GM12874 (cell line): ENCODE data around the gene TNIK.

Experiments
- TF ChIP-seq, protein P1 (sequence below): IDR thresholded peaks from 2 replicates; pipeline ENCODE4 v1.5.1; 2011; ENCODE audit warnings: low read depth, mild to moderate bottlenecking, control low read depth, low read length, moderate library complexity; ENCODE audit not compliant: insufficient read depth

TNIK gene

DNA sequence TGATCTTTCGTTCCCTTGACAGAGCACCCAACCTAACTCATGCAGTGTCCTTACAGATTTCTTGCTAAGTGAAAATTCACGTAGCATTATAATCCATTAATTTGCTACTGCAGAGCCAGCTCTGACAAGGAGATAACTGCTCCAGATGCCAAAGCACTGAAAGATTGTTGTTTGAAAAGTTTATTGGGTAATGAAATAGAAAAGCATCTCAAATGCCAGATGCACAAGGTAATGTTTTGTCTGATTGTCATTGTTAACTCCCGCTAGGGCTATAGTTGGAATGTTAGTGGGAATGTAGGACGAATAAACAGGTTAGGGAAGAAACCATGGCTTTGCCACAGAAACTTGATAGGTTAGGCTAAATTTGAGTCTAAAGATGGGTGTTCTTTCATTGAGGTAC is 413.4 kb downstream of the TNIK start:
- TF ChIP-seq, protein P1, sequence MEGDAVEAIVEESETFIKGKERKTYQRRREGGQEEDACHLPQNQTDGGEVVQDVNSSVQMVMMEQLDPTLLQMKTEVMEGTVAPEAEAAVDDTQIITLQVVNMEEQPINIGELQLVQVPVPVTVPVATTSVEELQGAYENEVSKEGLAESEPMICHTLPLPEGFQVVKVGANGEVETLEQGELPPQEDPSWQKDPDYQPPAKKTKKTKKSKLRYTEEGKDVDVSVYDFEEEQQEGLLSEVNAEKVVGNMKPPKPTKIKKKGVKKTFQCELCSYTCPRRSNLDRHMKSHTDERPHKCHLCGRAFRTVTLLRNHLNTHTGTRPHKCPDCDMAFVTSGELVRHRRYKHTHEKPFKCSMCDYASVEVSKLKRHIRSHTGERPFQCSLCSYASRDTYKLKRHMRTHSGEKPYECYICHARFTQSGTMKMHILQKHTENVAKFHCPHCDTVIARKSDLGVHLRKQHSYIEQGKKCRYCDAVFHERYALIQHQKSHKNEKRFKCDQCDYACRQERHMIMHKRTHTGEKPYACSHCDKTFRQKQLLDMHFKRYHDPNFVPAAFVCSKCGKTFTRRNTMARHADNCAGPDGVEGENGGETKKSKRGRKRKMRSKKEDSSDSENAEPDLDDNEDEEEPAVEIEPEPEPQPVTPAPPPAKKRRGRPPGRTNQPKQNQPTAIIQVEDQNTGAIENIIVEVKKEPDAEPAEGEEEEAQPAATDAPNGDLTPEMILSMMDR = no peak

DNA sequence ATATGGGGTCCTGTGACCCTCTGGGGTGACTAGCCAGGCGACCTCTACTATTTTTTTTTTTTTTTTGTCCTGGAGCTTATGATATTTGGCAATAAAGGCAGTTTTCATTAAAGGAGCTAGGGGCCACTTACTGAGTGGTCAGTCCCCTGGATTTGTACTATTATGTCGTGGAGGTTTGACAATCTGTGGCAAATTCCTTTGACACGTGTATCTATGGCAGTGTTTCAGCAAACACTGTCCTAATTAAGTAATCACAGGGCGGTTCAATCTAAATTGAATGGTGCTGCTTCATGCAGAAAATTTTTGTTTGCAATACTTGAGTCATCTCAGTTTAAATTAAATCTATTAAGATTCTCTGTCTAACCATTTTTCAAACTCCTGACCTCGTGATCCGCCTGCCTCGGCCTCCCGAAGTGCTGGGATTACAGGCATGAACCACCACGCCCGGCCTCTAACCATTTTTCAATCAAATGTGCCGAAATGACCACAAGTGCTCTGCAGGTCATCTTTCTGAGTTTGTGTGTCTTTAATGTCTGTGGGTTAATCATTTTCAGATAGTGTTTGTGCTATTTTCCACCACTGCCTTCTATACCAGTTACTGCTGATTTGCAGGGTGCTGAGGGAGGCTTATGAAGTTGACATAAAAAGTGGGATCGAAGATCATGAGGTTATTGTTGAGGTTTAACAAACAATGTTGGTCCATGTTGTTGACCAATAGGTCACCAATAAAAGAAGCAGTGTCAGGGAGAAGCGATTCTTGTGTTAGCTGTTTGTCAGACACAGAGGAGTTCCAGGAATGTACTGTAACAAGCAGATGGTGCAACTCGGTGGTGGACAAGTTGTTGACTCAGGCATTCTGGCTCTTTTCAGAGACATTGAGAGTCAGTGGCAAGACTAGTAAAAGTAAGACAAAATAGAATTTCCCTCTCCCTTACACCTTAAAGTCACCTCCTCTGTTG is 415.1 kb downstream of the TNIK start:
- TF ChIP-seq, protein P1 = no peak

DNA sequence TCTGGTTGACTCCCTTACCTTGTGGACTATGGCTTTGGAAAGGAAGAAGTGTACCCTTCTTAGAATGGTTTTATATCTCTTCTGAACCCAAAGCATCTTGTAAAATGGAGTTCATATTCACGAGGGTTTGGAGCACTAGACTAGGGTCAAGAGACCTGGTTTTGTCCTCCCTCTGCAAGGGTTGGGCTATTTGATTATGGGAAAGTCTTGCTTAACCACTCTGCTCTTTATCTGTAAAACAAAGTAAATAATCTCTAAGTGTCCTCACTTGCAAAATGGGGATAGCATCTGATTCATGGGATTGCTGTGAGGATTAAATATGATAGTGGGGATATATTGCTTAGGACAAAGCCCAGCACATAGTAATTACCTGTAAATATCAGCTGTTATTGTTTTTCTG is 415.8 kb downstream of the TNIK start:
- TF ChIP-seq, protein P1 = no peak

DNA sequence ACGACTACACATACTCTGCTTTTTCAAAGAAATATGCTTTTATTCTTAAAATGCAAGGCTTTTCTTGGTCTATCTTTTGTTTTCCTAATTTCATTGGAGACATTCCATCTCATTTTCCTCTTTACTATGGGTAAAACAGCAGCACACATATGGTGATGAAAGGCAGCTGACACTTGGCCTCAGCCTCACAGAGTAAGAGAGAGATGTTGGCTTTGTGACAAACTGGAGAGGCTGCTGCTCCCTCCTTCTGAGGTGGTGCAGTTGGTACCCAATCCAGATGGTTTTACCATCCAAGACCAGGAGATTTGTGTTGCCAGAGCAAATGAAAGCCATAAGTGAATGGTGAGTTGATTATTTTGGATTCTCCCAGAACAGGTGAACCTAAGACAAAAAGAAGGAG is 420.5 kb downstream of the TNIK start:
- TF ChIP-seq, protein P1 = no peak

DNA sequence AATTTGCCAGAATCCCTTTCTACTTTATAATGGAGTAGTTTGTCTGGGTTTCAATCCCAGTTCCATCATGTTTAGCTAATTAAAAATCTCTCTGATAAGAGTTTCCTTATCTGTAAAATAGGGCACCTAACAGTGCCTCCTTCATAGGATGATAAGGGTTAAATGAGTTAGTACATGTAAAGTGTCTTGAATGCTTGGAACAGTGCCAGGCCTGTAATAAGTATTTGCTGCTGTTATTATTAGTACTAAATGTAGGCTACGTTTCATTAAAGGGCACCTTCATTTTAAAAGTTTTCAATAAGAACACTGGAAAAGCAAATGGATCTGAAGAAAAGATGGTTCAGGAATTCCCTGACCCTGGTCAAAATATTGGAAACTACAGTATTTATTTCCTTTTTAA is 421.9 kb downstream of the TNIK start:
- TF ChIP-seq, protein P1 = no peak

DNA sequence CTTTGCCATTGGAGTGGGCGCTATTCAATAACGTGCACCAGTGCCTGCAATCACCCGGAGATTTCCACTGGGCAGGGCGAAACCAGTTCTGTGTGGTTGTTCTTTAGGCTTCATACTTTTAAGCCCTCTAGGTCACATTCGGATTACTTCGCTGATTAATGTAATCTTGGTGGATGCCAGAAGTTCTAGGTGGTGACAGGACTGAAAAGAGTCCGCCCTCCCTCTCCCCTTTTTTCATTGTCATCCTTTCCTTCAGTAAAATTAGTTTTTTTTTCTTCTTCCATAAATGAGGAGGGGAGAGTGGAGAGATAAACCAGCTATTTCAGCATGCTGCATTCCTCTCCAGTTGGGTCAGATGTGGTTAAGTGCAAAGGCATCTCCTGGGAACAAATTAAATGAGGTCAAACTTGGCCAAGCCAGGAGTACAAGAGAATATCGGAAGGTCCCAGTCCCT is 431.4 kb downstream of the TNIK start:
- TF ChIP-seq, protein P1 = no peak

DNA sequence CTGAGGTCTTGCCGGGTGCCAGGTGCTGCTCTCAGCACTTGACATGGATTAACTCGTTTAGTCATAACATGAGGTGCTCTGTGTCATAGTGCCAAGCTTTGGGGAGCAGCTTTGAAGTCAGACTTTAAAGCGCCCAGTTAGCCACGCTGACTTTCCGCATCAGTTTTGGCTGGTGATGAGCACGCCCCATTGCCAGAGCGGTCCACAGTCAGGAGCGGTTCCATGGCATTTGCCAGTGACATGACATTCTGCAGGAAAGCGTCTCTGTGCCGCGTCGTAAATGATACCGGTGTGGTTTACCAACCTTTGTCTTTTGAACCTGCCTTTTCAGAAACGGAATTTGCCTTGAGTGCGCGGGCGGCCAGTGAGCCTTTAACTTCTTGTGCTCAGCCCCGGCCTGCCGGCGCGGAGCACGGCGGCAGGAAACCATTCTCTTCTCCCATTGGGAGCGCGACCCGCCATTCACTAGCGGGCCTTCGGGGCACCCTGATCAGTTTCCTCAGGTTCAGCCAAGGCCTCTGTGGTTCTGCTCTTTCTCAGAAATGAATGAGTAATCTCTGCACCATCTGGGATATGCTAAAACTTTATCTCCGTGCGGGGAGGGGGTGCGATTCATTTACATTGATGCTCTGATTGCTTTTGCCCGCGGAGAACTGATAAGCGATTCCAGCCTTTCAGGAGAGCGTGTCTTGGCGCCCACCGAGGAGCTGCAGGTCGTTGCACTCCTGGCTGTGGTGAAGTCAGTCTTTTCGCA is 432.0 kb downstream of the TNIK start:
- TF ChIP-seq, protein P1 = no peak
